Neural cell (in vitro differentiated cells): ENCODE data around the gene MAGEA2B. TPM values are rescaled to one million over a fixed set of nuclear protein-coding genes. Genes with fewer than 3 reads are reported as not detected.
"Not testable (repeated sequence)": the region's sequence is repeated elsewhere in the genome, so short reads cannot be mapped to it uniquely, and the experiment has no call there.

Source experiments
- H2AFZ ChIP-seq: fragments of 200-600, 300-800 bp; sonication (generic), shearing (Covaris generic); 2 replicates; pipeline ENCODE4 v1.6.0; 2014; ENCODE audit warnings: low read depth, mild to moderate bottlenecking, antibody characterized with exemption, low read length, moderate library complexity
- H3F3A ChIP-seq: fragments of 200-600 bp; shearing (Covaris generic); 2 replicates; pipeline ENCODE4 v1.6.1; 2016; ENCODE audit warnings: mild to moderate bottlenecking, moderate library complexity, mixed read lengths, antibody characterized with exemption, low read length; ENCODE audit not compliant: insufficient read depth, poor library complexity, severe bottlenecking
- H3K27ac ChIP-seq: fragments of 200-600, 300-800 bp; sonication (generic), shearing (Covaris generic); 2 replicates; pipeline ENCODE4 v1.5.1; 2014; ENCODE audit warnings: mild to moderate bottlenecking, low read length, moderate library complexity
- H3K27me3 ChIP-seq: fragments of 300-800, 200-600 bp; sonication (generic), shearing (Covaris generic); 2 replicates; pipeline ENCODE4 v1.6.0; 2014; ENCODE audit warnings: mild to moderate bottlenecking, low read depth, low read length, moderate library complexity; ENCODE audit not compliant: insufficient read depth
- H3K36me3 ChIP-seq: fragments of 300-800, 200-600 bp; sonication (generic), shearing (Covaris generic); 2 replicates; pipeline ENCODE4 v1.5.1; 2014; ENCODE audit warnings: mild to moderate bottlenecking, antibody characterized with exemption, low read length, moderate library complexity; ENCODE audit not compliant: insufficient read depth
- H3K4me2 ChIP-seq: fragments of 300-800, 200-600 bp; sonication (generic), shearing (Covaris generic); 2 replicates; pipeline ENCODE4 v1.6.0; 2014; ENCODE audit warnings: mild to moderate bottlenecking, low read length
- H3K4me3 ChIP-seq: fragments of 300-800, 200-600 bp; sonication (generic), shearing (Covaris generic); 2 replicates; pipeline ENCODE4 v1.5.1; 2014; ENCODE audit warnings: mild to moderate bottlenecking, low read length, moderate library complexity
- H3K79me2 ChIP-seq: fragments of 200-600 bp; shearing (Covaris generic); replicated peaks from 2 replicates; pipeline ENCODE4 v1.6.0; 2014; ENCODE audit warnings: mild to moderate bottlenecking, low read length, moderate library complexity; ENCODE audit not compliant: insufficient read depth
- H3K9ac ChIP-seq: fragments of 300-800, 200-600 bp; sonication (generic), shearing (Covaris generic); 2 replicates; pipeline ENCODE4 v1.6.1; 2016; ENCODE audit warnings: mild to moderate bottlenecking, low read length, mixed read lengths
- H3K9me2 ChIP-seq: fragments of 200-600 bp; shearing (Covaris generic); 2 replicates; pipeline ENCODE4 v1.6.1; 2016; ENCODE audit warnings: mild to moderate bottlenecking, low read length, mixed read lengths; ENCODE audit not compliant: insufficient read depth
- H3K9me3 ChIP-seq: fragments of 200-600, 300-800 bp; sonication (generic), shearing (Covaris generic); 2 replicates; pipeline ENCODE4 v1.6.1; 2016; ENCODE audit warnings: mild to moderate bottlenecking, mixed run types, low read length, moderate library complexity, mixed read lengths
- H4K20me1 ChIP-seq: fragments of 200-600 bp; shearing (Covaris generic); 2 replicates; pipeline ENCODE4 v1.6.1; 2016; ENCODE audit warnings: mild to moderate bottlenecking, mixed run types; ENCODE audit not compliant: insufficient read depth
- EP300 ChIP-seq: fragments of 450-650 bp; conservative IDR thresholded peaks from 2 replicates; pipeline ENCODE4 v1.6.1; 2014; ENCODE audit warnings: antibody characterized with exemption, mild to moderate bottlenecking, moderate library complexity; ENCODE audit not compliant: poor library complexity, severe bottlenecking
- EZH2 ChIP-seq: fragments of 200-600, 300-800 bp; shearing (Covaris generic), sonication (generic); IDR thresholded peaks from 2 replicates; pipeline ENCODE4 v1.6.1; 2014; ENCODE audit warnings: antibody characterized with exemption, low read length, borderline replicate concordance, mild to moderate bottlenecking; ENCODE audit not compliant: insufficient read depth, poor library complexity, severe bottlenecking
- MXI1 ChIP-seq: fragments of 450-650 bp; conservative IDR thresholded peaks from 2 replicates; pipeline ENCODE4 v1.6.1; 2014; ENCODE audit warnings: antibody characterized with exemption, mild to moderate bottlenecking; ENCODE audit not compliant: poor library complexity, severe bottlenecking
- POLR2AphosphoS5 ChIP-seq: IDR thresholded peaks from 2 replicates; pipeline ENCODE4 v1.6.1; 2012
- RAD21 ChIP-seq: fragments of 450-650 bp; conservative IDR thresholded peaks from 2 replicates; pipeline ENCODE4 v1.6.1; 2014; ENCODE audit warnings: antibody characterized with exemption, mild to moderate bottlenecking, moderate library complexity
- SMC3 ChIP-seq: fragments of 450-650 bp; conservative IDR thresholded peaks from 2 replicates; pipeline ENCODE4 v1.6.1; 2014; ENCODE audit warnings: antibody characterized with exemption, mild to moderate bottlenecking, moderate library complexity; ENCODE audit not compliant: poor library complexity
- TAF1 ChIP-seq: IDR thresholded peaks from 2 replicates; pipeline ENCODE4 v1.6.1; 2012; ENCODE audit warnings: low read depth
- polyA plus RNA-seq: library from polyadenylated mRNA; depleted of rRNA; stranded (reverse); fragments of >200 nt; gene quantifications from 2 replicates; pipeline ENCODE4 v1.2.3, GENCODE V29; 2014
- TF ChIP-seq, protein P1 (sequence below): fragments of 450-650 bp; IDR thresholded peaks from 2 replicates; pipeline ENCODE4 v1.5.1; 2014; ENCODE audit warnings: antibody characterized with exemption, mild to moderate bottlenecking, moderate library complexity; ENCODE audit not compliant: poor library complexity, severe bottlenecking
- TF ChIP-seq, protein P2 (sequence below): IDR thresholded peaks from 2 replicates; pipeline ENCODE4 v1.6.1; 2012; ENCODE audit warnings: borderline replicate concordance

The MAGEA2B gene
- polyA plus RNA-seq, 1 donor from 2014 or later = 4.5 TPM

DNA sequence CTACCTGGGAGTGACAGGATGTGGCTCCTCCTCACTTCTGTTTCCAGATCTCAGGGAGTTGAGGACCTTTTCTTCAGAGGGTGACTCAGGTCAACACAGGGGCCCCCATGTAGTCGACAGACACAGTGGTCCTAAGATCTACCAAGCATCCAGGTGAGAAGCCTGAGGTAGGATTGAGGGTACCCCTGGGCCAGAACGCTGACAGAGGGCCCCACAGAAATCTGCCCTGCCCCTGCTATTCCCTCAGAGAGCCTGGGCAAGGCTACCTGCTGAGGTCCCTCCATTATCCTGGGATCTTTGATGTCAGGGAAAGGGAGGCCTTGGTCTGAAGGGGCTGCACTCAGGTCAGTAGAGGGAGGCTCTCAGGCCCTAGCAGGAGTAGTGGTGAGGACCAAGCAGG is 20.7 kb downstream of the MAGEA2B start:
- Histone ChIP-seq H3K27me3 (no peaks in the 10 kb centered on the region), H3K27ac (no peak overlapping the region), H3K36me3 (no peaks in the 10 kb centered on the region), H3K4me2 (no peak overlapping the region), H3F3A (no peaks in the 10 kb centered on the region), H3K79me2 (no peaks in the 10 kb centered on the region), H3K9me3 (no peaks in the 10 kb centered on the region), H3K9me2 (no peaks in the 10 kb centered on the region), H3K4me3 (no peak overlapping the region), H3K9ac (no peak overlapping the region), H4K20me1 (no peaks in the 10 kb centered on the region), H2AFZ (no peak overlapping the region)
- TF ChIP-seq EZH2 = no peak
- TF ChIP-seq, protein P1, sequence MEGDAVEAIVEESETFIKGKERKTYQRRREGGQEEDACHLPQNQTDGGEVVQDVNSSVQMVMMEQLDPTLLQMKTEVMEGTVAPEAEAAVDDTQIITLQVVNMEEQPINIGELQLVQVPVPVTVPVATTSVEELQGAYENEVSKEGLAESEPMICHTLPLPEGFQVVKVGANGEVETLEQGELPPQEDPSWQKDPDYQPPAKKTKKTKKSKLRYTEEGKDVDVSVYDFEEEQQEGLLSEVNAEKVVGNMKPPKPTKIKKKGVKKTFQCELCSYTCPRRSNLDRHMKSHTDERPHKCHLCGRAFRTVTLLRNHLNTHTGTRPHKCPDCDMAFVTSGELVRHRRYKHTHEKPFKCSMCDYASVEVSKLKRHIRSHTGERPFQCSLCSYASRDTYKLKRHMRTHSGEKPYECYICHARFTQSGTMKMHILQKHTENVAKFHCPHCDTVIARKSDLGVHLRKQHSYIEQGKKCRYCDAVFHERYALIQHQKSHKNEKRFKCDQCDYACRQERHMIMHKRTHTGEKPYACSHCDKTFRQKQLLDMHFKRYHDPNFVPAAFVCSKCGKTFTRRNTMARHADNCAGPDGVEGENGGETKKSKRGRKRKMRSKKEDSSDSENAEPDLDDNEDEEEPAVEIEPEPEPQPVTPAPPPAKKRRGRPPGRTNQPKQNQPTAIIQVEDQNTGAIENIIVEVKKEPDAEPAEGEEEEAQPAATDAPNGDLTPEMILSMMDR = no peak
- TF ChIP-seq POLR2AphosphoS5 = no peak
- TF ChIP-seq MXI1 = no peak
- no peak for TF ChIP-seq SMC3
- no peak for TF ChIP-seq EP300
- TF ChIP-seq, protein P2, sequence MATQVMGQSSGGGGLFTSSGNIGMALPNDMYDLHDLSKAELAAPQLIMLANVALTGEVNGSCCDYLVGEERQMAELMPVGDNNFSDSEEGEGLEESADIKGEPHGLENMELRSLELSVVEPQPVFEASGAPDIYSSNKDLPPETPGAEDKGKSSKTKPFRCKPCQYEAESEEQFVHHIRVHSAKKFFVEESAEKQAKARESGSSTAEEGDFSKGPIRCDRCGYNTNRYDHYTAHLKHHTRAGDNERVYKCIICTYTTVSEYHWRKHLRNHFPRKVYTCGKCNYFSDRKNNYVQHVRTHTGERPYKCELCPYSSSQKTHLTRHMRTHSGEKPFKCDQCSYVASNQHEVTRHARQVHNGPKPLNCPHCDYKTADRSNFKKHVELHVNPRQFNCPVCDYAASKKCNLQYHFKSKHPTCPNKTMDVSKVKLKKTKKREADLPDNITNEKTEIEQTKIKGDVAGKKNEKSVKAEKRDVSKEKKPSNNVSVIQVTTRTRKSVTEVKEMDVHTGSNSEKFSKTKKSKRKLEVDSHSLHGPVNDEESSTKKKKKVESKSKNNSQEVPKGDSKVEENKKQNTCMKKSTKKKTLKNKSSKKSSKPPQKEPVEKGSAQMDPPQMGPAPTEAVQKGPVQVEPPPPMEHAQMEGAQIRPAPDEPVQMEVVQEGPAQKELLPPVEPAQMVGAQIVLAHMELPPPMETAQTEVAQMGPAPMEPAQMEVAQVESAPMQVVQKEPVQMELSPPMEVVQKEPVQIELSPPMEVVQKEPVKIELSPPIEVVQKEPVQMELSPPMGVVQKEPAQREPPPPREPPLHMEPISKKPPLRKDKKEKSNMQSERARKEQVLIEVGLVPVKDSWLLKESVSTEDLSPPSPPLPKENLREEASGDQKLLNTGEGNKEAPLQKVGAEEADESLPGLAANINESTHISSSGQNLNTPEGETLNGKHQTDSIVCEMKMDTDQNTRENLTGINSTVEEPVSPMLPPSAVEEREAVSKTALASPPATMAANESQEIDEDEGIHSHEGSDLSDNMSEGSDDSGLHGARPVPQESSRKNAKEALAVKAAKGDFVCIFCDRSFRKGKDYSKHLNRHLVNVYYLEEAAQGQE = no peak
- no peak for TF ChIP-seq RAD21
- TF ChIP-seq TAF1 = no peak

DNA sequence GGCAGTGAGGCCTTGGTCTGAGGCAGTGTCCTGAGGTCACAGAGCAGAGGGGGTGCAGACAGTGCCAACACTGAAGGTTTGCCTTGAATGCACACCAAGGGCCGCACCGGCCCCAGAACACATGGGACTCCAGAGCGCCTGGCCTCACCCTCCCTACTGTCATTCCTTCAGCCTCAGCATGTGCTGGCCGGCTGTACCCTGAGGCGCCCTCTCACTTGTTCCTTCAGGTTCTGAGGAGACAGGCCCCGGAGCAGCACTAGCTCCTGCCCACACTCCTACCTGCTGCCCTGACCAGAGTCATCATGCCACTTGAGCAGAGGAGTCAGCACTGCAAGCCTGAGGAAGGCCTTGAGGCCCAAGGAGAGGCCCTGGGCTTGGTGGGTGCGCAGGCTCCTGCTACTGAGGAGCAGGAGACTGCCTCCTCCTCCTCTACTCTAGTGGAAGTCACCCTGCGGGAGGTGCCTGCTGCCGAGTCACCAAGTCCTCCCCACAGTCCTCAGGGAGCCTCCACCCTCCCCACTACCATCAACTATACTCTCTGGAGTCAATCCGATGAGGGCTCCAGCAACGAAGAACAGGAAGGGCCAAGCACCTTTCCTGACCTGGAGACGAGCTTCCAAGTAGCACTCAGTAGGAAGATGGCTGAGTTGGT is 21.6 kb downstream of the MAGEA2B start:
- Histone ChIP-seq H3K79me2 (no peaks in the 10 kb centered on the region), H3K9me2 (no peaks in the 10 kb centered on the region), H3K4me2 (no peak overlapping the region), H3K27me3 (no peaks in the 10 kb centered on the region), H3K4me3 (no peak overlapping the region), H4K20me1 (no peaks in the 10 kb centered on the region), H3K36me3 (no peaks in the 10 kb centered on the region), H3K9ac (no peak overlapping the region), H2AFZ (no peak overlapping the region), H3F3A (no peaks in the 10 kb centered on the region), H3K9me3 (no peaks in the 10 kb centered on the region), H3K27ac (no peak overlapping the region)
- TF ChIP-seq, protein P2 = no peak
- no peak for TF ChIP-seq EZH2
- TF ChIP-seq RAD21 = no peak
- TF ChIP-seq TAF1 = no peak
- no peak for TF ChIP-seq EP300
- TF ChIP-seq, protein P1 = no peak
- TF ChIP-seq MXI1 = no peak
- no peak for TF ChIP-seq SMC3
- TF ChIP-seq POLR2AphosphoS5 = no peak

DNA sequence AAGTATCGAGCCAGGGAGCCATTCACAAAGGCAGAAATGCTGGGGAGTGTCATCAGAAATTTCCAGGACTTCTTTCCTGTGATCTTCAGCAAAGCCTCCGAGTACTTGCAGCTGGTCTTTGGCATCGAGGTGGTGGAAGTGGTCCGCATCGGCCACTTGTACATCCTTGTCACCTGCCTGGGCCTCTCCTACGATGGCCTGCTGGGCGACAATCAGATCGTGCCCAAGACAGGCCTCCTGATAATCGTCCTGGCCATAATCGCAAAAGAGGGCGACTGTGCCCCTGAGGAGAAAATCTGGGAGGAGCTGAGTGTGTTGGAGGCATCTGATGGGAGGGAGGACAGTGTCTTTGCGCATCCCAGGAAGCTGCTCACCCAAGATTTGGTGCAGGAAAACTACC is 22.1 kb downstream of the MAGEA2B start:
- H4K20me1 ChIP-seq, H3K27me3 ChIP-seq, H3K9me3 ChIP-seq, H3K9me2 ChIP-seq, H3F3A ChIP-seq, H3K36me3 ChIP-seq, H3K4me3 ChIP-seq, H3K27ac ChIP-seq, H3K9ac ChIP-seq, H2AFZ ChIP-seq, H3K79me2 ChIP-seq, H3K4me2 ChIP-seq: not testable (repeated sequence)
